HepG2 (cell line): ENCODE results near the gene RAB17. TPM values are rescaled to one million over a fixed set of nuclear protein-coding genes. Genes with fewer than 3 reads are reported as not detected.
A peak's percentile ranks its signal among the peaks of the same experiment; 100 is the strongest.

Source experiments
- ATAC-seq: fragments of 200-7000 bp; cut with Tn5 transposase; 3 replicates; pipeline ENCODE4 v1.9.1; 2020; ENCODE audit warnings: mild to moderate bottlenecking, moderate library complexity
- BruUV-seq: library from RNA; stranded (reverse); fragments of 400-500 nt; replicated peaks from 2 replicates; lab custom pipeline; 2021; lab: Mats Ljungman, UMichigan
- CTCF ChIA-PET: fragments of 300-600 bp; formaldehyde crosslinking; extraction: SDS; loops from one replicate; lab custom pipeline; 2021; ENCODE audit warnings: low total read pairs, inconsistent platforms, low intra/inter-chr PET ratio; lab: Yijun Ruan, JAX
- POLR2A ChIA-PET: fragments of 350-600 bp; sonication (Branson Sonifier 250); formaldehyde crosslinking; loops from one replicate; lab custom pipeline; 2020; ENCODE audit warnings: antibody characterized with exemption, inconsistent platforms; lab: Yijun Ruan, JAX
- DNase-seq: peaks from one replicate; pipeline ENCODE4 v3.0.0-alpha.2; 2015; ENCODE audit warnings: low spot score
- FAIRE-seq: peaks from 3 replicates; lab custom pipeline; 2011; peaks lifted over from hg19 to GRCh38; lab: Jason Lieb, UNC
- H2AFZ ChIP-seq: one replicate; pipeline ENCODE4 v1.6.1; 2011; ENCODE audit warnings: low read length, inconsistent platforms
- H3K27ac ChIP-seq: fragments of 300-600 bp; 3 replicates; pipeline ENCODE4 v1.8.0; 2011; ENCODE audit warnings: mixed run types, mild to moderate bottlenecking, mixed read lengths, low read length, inconsistent platforms; ENCODE audit not compliant: insufficient read depth; ENCODE audit errors: extremely low read length
- H3K27me3 ChIP-seq, 2 experiments: fragments of 200-600 bp in 1 of 2; 2 replicates in 1 of 2; 3 replicates in 1 of 2; pipeline versions ENCODE4 v1.6.0 to v1.8.0; 2011; ENCODE audit warnings: low read length in 2 of 2, mild to moderate bottlenecking in 2 of 2, moderate library complexity in 2 of 2, inconsistent platforms in 1 of 2; ENCODE audit not compliant: insufficient read depth in 2 of 2, control insufficient read depth in 1 of 2
- H3K36me3 ChIP-seq, 2 experiments: fragments of 200-600 bp in 1 of 2; replicated peaks in 1 of 2; 2 replicates in 1 of 2; 3 replicates in 1 of 2; pipeline versions ENCODE4 v1.5.1 to v1.8.0; 2011; ENCODE audit warnings: low read length in 2 of 2, inconsistent platforms in 1 of 2; ENCODE audit not compliant: insufficient read depth in 2 of 2, control insufficient read depth in 1 of 2
- H3K4me1 ChIP-seq: 2 replicates; pipeline ENCODE4 v1.5.1; 2012; ENCODE audit warnings: low read length, inconsistent platforms; ENCODE audit not compliant: insufficient read depth
- H3K4me2 ChIP-seq: 2 replicates; pipeline ENCODE4 v1.6.0; 2011; ENCODE audit warnings: low read depth, low read length, inconsistent platforms
- H3K4me3 ChIP-seq, 3 experiments: fragments of 200-600 bp in 1 of 3; sonication (generic), shearing (Covaris generic) in 1 of 3; replicated peaks in 1 of 3; 2 replicates each; pipeline ENCODE4 v1.5.1; 2011 to 2016; ENCODE audit warnings: low read length in 3 of 3, inconsistent platforms in 2 of 3, low read depth in 2 of 3, mild to moderate bottlenecking in 2 of 3, control low read depth in 1 of 3, mixed read lengths in 1 of 3; ENCODE audit not compliant: insufficient read depth in 1 of 3
- H3K79me2 ChIP-seq: one replicate; pipeline ENCODE4 v1.6.1; 2011; ENCODE audit warnings: low read length, inconsistent platforms; ENCODE audit not compliant: insufficient read depth
- H3K9ac ChIP-seq: 2 replicates; pipeline ENCODE4 v1.6.0; 2011; ENCODE audit warnings: mild to moderate bottlenecking, low read depth, low read length, inconsistent platforms; ENCODE audit not compliant: insufficient read depth
- H3K9me3 ChIP-seq: 2 replicates; pipeline ENCODE4 v1.5.1; 2012; ENCODE audit warnings: mild to moderate bottlenecking, low read length
- H4K20me1 ChIP-seq: 2 replicates; pipeline ENCODE4 v1.6.0; 2011; ENCODE audit warnings: inconsistent platforms, mild to moderate bottlenecking, low read length, moderate library complexity; ENCODE audit not compliant: insufficient read depth
- ATF7 ChIP-seq, 2 experiments: fragments of 450-650 bp in 1 of 2; sonication (generic) in 1 of 2; formaldehyde crosslinking in 1 of 2; IDR thresholded peaks; 2 replicates each; pipeline versions ENCODE4 v1.4.0 to v1.6.1; 2016 to 2020; ENCODE audit warnings: antibody characterized with exemption in 1 of 2, mild to moderate bottlenecking in 1 of 2, missing genetic modification reagents in 1 of 2
- HBP1 ChIP-seq: IDR thresholded peaks from 2 replicates; pipeline ENCODE4 v1.6.1; 2016; ENCODE audit warnings: low read depth, control low read depth
- HOXD1 ChIP-seq: sonication (generic); formaldehyde crosslinking; IDR thresholded peaks from 2 replicates; pipeline ENCODE4 v1.5.0; 2020; ENCODE audit warnings: missing genetic modification reagents
- KDM3A ChIP-seq: IDR thresholded peaks from 2 replicates; pipeline ENCODE4 v1.6.1; 2018; ENCODE audit warnings: low read depth, missing compliant biosample characterization
- NFATC3 ChIP-seq: sonication (generic); formaldehyde crosslinking; IDR thresholded peaks from 2 replicates; pipeline ENCODE4 v1.5.1; 2020; ENCODE audit warnings: mild to moderate bottlenecking, missing genetic modification reagents
- SALL1 ChIP-seq: sonication (generic); formaldehyde crosslinking; IDR thresholded peaks from 2 replicates; pipeline ENCODE4 v1.8.0; 2022; ENCODE audit warnings: mild to moderate bottlenecking, missing genetic modification reagents
- TCF7L2 ChIP-seq: IDR thresholded peaks from 2 replicates; pipeline ENCODE4 v1.6.1; 2011; ENCODE audit warnings: mild to moderate bottlenecking, low read depth, low read length, moderate library complexity
- ZFP90 ChIP-seq: sonication (generic); formaldehyde crosslinking; IDR thresholded peaks from 2 replicates; pipeline ENCODE4 v1.8.0; 2022; ENCODE audit warnings: missing genetic modification reagents, mild to moderate bottlenecking, inconsistent platforms, borderline replicate concordance
- ZHX2 ChIP-seq, 2 experiments: sonication (generic) in 1 of 2; formaldehyde crosslinking in 1 of 2; IDR thresholded peaks; 2 replicates each; pipeline versions ENCODE4 v1.6.1 to v1.9.0; 2014 to 2022; ENCODE audit warnings: antibody characterized with exemption in 1 of 2, borderline replicate concordance in 1 of 2, inconsistent platforms in 1 of 2, low read depth in 1 of 2, missing genetic modification reagents in 1 of 2
- ZNF446 ChIP-seq: sonication (generic); formaldehyde crosslinking; IDR thresholded peaks from 2 replicates; pipeline ENCODE4 v1.5.0; 2020; ENCODE audit warnings: mild to moderate bottlenecking, missing genetic modification reagents
- ZNF878 ChIP-seq: sonication (generic); formaldehyde crosslinking; IDR thresholded peaks from 2 replicates; pipeline ENCODE4 v1.8.1; 2023; ENCODE audit warnings: mild to moderate bottlenecking, missing genetic modification reagents, moderate library complexity
- WGBS: methylation state at CpG from one replicate; pipeline ENCODE4 v1.1.6; 2017; ENCODE audit warnings: low lambda C conversion rate; 5-methylcytosine and 5-hydroxymethylcytosine counted together
- in situ Hi-C: cut with HindIII; loops from 2 replicates; pipeline ENCODE4 v1.10.0; 2017; ENCODE audit warnings: low pct_unique_long_range_greater_than_20kb; ENCODE audit not compliant: extremely low pct_ligation_motif_present
- intact Hi-C: fragments of 100-400 bp; cut with micrococcal nuclease; formaldehyde crosslinking; loops from one replicate; pipeline ENCODE4 v1.10.0; 2022; ENCODE audit not compliant: unreplicated experiment
- polyA plus RNA-seq, 8 experiments: library from polyadenylated mRNA; depleted of rRNA in 3 of 8; stranded (reverse) in 7 of 8; unstranded in 1 of 8; fragments of >200 nt; fragmentation: Illumina TruSeq in 4 of 8; extraction: Trizol in 4 of 8; gene quantifications; 2 replicates each; pipeline versions ENCODE4 v1.2.1 to v1.2.3, GENCODE V29; 2011 to 2016; ENCODE audit warnings: low read depth in 4 of 8, missing spikeins in 1 of 8, mixed read lengths in 1 of 8; ENCODE audit not compliant: insufficient read depth in 1 of 8
- total RNA-seq, 5 experiments: library from RNA; depleted of rRNA; stranded (reverse); fragments of >200 nt; fragmentation: Illumina TruSeq; extraction: Trizol; gene quantifications; 2 replicates each; pipeline ENCODE4 v1.2.3, GENCODE V29; 2016; ENCODE audit warnings: low read depth in 1 of 5

Gene RAB17
- total and polyA plus RNA-seq, 2 of the 13 experiments (the other 11 are each of a cell fraction or from before 2014, with no cell fraction given) = 68.0 to 124 TPM

DNA sequence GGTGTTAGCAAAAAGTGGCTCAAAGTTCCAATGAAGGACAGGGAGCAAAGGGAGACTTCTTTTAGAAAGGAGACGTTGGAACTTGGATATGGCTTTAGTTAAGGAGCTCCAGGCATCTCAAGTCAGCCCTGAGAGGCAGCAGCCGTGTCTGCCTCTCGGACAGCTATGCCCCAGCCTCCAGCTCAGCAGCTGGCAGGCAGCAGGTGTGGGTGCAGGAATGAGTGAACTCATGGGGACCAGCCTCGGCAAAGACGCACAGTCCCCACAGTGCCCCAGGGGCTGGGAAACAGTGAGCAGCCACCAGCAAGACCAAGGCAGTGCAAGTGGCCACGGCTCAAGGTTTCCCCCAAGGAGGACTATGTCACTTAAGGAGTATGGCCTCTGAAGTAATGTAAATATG is 35.2 kb upstream of the RAB17 start:
- ChIA-PET CTCF (no interaction called here), POLR2A (interaction anchor here (0.8 to 2.5 kb wide), 3 partner anchors 25 to 44 kb away, joined by 3 to 8 read pairs (median 3); partner anchors contain the start of gene RAB17)
- FAIRE-seq (no peak), ATAC-seq (peak; percentile 22), DNase-seq (no peak)
- Histone ChIP-seq H3K4me3 (peak overlapping the region in 1 of 3 experiments; percentile 4; a peak in 1 of 6 replicates), H3K4me2 (peak overlapping the region; percentile 60), H3K9me3 (no peaks in the 10 kb centered on the region), H3K27ac (no peak overlapping the region), H3K4me1 (peaks cover 48% of the 10 kb centered on the region), H3K27me3 (peaks cover 2 to 68% of the 10 kb centered on the region in 2 experiments; a peak in 4 of 5 replicates), H3K9ac (no peak overlapping the region), H4K20me1 (peaks cover 3% of the 10 kb centered on the region; the same call in 1 of the 2 replicates), H3K36me3 (no peaks in the 10 kb centered on the region), H3K79me2 (no peaks in the 10 kb centered on the region), H2AFZ (no peak overlapping the region)
- WGBS = 29% methylated on average over 6 of the region's 6 CpGs
- TF ChIP-seq KDM3A (CRISPR knock-in tag) (no peak), ATF7 (IDR thresholded peaks at IDR 0.05) (no peak), ATF7 (CRISPR knock-in tag; IDR thresholded peaks at IDR 0.05) (no peak), HBP1 (no peak), ZNF446 (CRISPR knock-in tag) (0 out of 2 replicates have a peak, but pooled peaks have one; percentile 29), ZNF878 (CRISPR knock-in tag) (no peak), ZHX2 (IDR thresholded peaks at IDR 0.05; ENCODE audit: low read depth) (no peak), ZHX2 (CRISPR knock-in tag; IDR thresholded peaks at IDR 0.05; ENCODE audit: borderline replicate concordance) (no peak), ZFP90 (CRISPR knock-in tag) (no peak), NFATC3 (no peak), HOXD1 (CRISPR knock-in tag) (no peak), TCF7L2 (no peak), SALL1 (CRISPR knock-in tag) (peak; percentile 5; the same call in 1 of the 2 replicates)
- intact Hi-C loops (no loop called here), in situ Hi-C loops (no loop called here)
- no TSS peak for BruUV-seq
